ENCODE measurements around the gene PUSL1. TPM values are rescaled to one million over a fixed set of nuclear protein-coding genes. Genes with fewer than 3 reads are reported as not detected.

PUSL1 gene
- total and polyA plus RNA-seq, 2 donors (not counting 3 experiments of a cell fraction or from before 2014, with no cell fraction given), result 18.8 to 27.3 TPM

DNA sequence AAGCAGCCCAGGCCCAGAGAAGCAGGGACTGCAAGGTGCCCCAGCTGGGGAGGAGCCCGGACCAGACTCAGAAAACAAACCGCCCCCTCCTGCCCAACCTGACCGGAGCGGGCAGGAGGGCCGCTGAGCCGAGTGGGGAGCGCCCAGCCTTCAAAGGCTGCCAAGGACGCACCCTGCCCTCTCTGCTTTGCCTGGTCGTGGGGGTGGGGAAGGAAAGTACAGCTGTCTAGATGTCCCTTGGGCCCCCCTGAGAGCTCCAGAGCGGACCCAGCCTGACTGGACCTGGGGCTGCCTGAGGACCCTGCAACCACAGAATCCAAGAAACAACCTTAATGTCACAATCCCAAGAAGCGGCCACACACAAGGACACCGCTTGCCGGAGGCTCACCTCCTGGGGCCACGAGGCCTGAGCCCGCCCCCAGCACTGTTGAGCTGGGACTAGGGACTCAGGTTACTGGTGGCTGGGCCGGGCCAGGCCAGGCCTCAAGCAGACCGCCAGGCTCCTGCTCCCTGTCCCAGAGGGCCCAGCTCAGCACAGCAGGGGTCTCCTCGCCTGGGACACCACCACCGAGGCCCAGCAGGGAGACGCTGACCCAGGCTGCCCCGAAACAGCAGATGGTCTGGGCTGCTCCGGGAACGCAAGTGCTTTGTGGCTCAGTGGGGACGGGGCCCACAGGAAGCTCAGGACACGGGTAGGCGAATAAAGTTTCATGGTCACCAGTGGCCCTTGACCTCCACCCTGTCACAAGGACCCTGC lies 39.4 kb downstream of the PUSL1 start:
- H2AFZ ChIP-seq (ENCODE audit: low read depth, low read length), result peak overlapping the region; percentile 3
- no peak overlapping the region for H3K27ac ChIP-seq (ENCODE audit: insufficient read depth, low read depth, low read length)
- no TSS peak for BruUV-seq (replicated peaks)
- ChIA-PET POLR2A (no interaction called here), CTCF (interaction anchor here (1.0 to 1.4 kb wide), 5 partner anchors 11 to 225 kb away, joined by 3 to 5 read pairs (median 3); no protein-coding TSS in a partner anchor)
- H3K79me2 ChIP-seq (ENCODE audit: control insufficient read depth, insufficient read depth, low read length), result peaks cover 33% of the 10 kb centered on the region
- no peaks in the 10 kb centered on the region for H3K9me3 ChIP-seq (replicated peaks; ENCODE audit: control insufficient read depth, insufficient read depth, low read length)
- TF ChIP-seq POLR2A (IDR thresholded peaks at IDR 0.05; ENCODE audit: low read depth, low read length) (no peak), EZH2 (IDR thresholded peaks at IDR 0.05; ENCODE audit: borderline replicate concordance, low read depth, low read length, severe bottlenecking) (no peak), FOS (IDR thresholded peaks at IDR 0.05; ENCODE audit: borderline replicate concordance, insufficient read depth, low read length) (no peak), MYC (IDR thresholded peaks at IDR 0.05; ENCODE audit: low read depth, low read length) (no peak), POLR2AphosphoS5 (IDR thresholded peaks at IDR 0.05; ENCODE audit: insufficient read depth, low read depth, low read length) (no peak), JUN (IDR thresholded peaks at IDR 0.05; ENCODE audit: borderline replicate concordance, insufficient read depth, insufficient read length, low read depth) (no peak), GATA2 (IDR thresholded peaks at IDR 0.05; ENCODE audit: insufficient read depth, insufficient read length, low read depth, low read length) (no peak)
- TF ChIP-seq, protein P1, sequence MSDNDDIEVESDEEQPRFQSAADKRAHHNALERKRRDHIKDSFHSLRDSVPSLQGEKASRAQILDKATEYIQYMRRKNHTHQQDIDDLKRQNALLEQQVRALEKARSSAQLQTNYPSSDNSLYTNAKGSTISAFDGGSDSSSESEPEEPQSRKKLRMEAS (IDR thresholded peaks at IDR 0.05; ENCODE audit: insufficient read depth, insufficient read length), result no peak
- no peak for DNase-seq (ENCODE audit: low read depth, low spot score)
- peak; percentile 35 for FAIRE-seq
- no peaks in the 10 kb centered on the region for H3K36me3 ChIP-seq (ENCODE audit: control insufficient read depth in 2 of 2, extremely low read depth in 1 of 2, insufficient read depth in 2 of 2, low read length in 2 of 2)
- H4K20me1 ChIP-seq (replicated peaks; ENCODE audit: control insufficient read depth, extremely low read depth, insufficient read depth, low read length), result no peaks in the 10 kb centered on the region
- peak overlapping the region; percentile 33 for H3K9ac ChIP-seq (replicated peaks; ENCODE audit: extremely low read depth, insufficient read depth, low read length)
- H3K4me2 ChIP-seq (ENCODE audit: insufficient read depth, low read length), result peak overlapping the region; percentile 78
- intact Hi-C loops (cut with micrococcal nuclease), result no loop called here
- H3K4me3 ChIP-seq (replicated peaks in 1 of 3; ENCODE audit: insufficient read depth in 1 of 3, low read depth in 1 of 3, low read length in 3 of 3), result peak overlapping the region; percentile 57 to 86 (median 58)
- dilution Hi-C loops (cut with MboI; ENCODE audit: extremely low pct_ligation_motif_present, low sequenced_read_pairs), result no loop called here
- H3K27me3 ChIP-seq (ENCODE audit: control insufficient read depth in 2 of 2, insufficient read depth in 2 of 2, low read length in 2 of 2), result no peaks in the 10 kb centered on the region
- H3K9me1 ChIP-seq (replicated peaks; ENCODE audit: control insufficient read depth, extremely low read depth, insufficient read depth, low read length), result no peaks in the 10 kb centered on the region
- H3K4me1 ChIP-seq (ENCODE audit: control insufficient read depth, extremely low read depth, insufficient read depth, low read length), result peaks cover 10% of the 10 kb centered on the region
